ENCODE measurements around the gene SMURF2. TPM values are rescaled to one million over a fixed set of nuclear protein-coding genes. Genes with fewer than 3 reads are reported as not detected.

Gene SMURF2
- total and polyA plus RNA-seq, 2 of the 4 experiments (the other 2 are of a cell fraction) = 131 to 774 TPM

DNA sequence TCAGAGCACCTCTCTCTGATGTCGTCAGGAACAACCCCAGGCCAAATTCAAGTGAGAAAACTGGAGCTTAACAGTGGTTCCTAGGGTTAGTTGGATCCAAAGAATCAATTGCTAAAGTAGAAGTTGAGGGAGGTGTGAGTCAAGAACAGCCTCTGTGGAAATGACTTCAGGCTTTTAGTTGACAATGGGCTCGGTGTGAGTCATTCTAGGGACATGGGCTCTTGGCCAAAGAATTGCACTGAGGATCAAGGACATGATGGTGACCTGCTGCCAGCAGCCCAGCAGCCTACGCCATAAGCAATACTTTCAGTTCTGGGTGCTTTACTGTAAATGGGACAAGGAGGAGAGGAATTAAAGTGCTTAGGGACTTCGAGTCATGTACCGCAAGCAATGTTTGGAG, 32.1 kb upstream of the SMURF2 start:
- H3K18ac ChIP-seq (ENCODE audit: low read depth, low read length) = peak overlapping the region; percentile 61; the same call in 1 of the 2 replicates
- 0 out of 2 replicates have a peak, but pooled peaks have one; percentile 24 for TF ChIP-seq FOS (IDR thresholded peaks at IDR 0.05; ENCODE audit: low read depth, low read length)
- TF ChIP-seq, protein P1, sequence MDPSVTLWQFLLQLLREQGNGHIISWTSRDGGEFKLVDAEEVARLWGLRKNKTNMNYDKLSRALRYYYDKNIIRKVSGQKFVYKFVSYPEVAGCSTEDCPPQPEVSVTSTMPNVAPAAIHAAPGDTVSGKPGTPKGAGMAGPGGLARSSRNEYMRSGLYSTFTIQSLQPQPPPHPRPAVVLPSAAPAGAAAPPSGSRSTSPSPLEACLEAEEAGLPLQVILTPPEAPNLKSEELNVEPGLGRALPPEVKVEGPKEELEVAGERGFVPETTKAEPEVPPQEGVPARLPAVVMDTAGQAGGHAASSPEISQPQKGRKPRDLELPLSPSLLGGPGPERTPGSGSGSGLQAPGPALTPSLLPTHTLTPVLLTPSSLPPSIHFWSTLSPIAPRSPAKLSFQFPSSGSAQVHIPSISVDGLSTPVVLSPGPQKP (IDR thresholded peaks at IDR 0.05; ENCODE audit: borderline replicate concordance, low read depth, low read length) = no peak
- H4K5ac ChIP-seq (ENCODE audit: low read depth, low read length) = peak overlapping the region; percentile 34; the same call in 1 of the 2 replicates
- peak overlapping the region; percentile 67 for H2BK5ac ChIP-seq (ENCODE audit: low read depth, low read length, poor library complexity, severe bottlenecking)
- peak overlapping the region; percentile 70 for H2AK9ac ChIP-seq (replicated peaks; ENCODE audit: low read depth, low read length, poor library complexity)
- no peaks in the 10 kb centered on the region for H3K9me3 ChIP-seq (ENCODE audit: control insufficient read depth, insufficient read depth, low read length)
- H3K4me3 ChIP-seq (ENCODE audit: insufficient read depth, low read depth, low read length) = no peak overlapping the region
- peak overlapping the region; percentile 13 for H2AFZ ChIP-seq (replicated peaks; ENCODE audit: low read length, poor library complexity)
- H3K4me2 ChIP-seq (ENCODE audit: low read depth, low read length) = peak overlapping the region; percentile 10; the same call in 1 of the 2 replicates
- DNase-seq (peak; percentile 67), ATAC-seq (ENCODE audit: low read depth) (peak; percentile 27; the same call in 1 of the 2 replicates)
- intact Hi-C loops (cut with micrococcal nuclease) = no loop called here
- ChIA-PET CTCF (no interaction called here), POLR2A (ENCODE audit: unreplicated experiment) (no interaction called here)
- no peaks in the 10 kb centered on the region for H3K36me3 ChIP-seq (ENCODE audit: control insufficient read depth, insufficient read depth, low read length)
- no TSS peak for BruUV-seq (replicated peaks)
- no peaks in the 10 kb centered on the region for H4K20me1 ChIP-seq (ENCODE audit: insufficient read depth, low read length)
- no CpG with 5 or more reads among the region's 5 CpGs for WGBS, 2 experiments (ENCODE audit: extremely low coverage in 2 of 2, insufficient read length in 1 of 2)
- H2AK5ac ChIP-seq (ENCODE audit: low read depth, low read length) = peak overlapping the region; percentile 59
- H3K9me1 ChIP-seq (ENCODE audit: insufficient read depth, low read length) = peaks cover 5% of the 10 kb centered on the region
- peak overlapping the region; percentile 93 for H2BK120ac ChIP-seq (ENCODE audit: low read depth, low read length)
- peaks cover 13 to 26% of the 10 kb centered on the region in 2 experiments; a peak in 3 of 4 replicates for H3K79me1 ChIP-seq (ENCODE audit: low read depth in 1 of 2, low read length in 2 of 2)
- H3K56ac ChIP-seq (ENCODE audit: extremely low read depth, insufficient read depth, low read length) = no peak overlapping the region
- H3K27ac ChIP-seq (ENCODE audit: insufficient read depth, low read length) = peak overlapping the region; percentile 49; the same call in 1 of the 2 replicates
- peak overlapping the region; percentile 79 for H3K14ac ChIP-seq (replicated peaks; ENCODE audit: low read depth, low read length)
- H3K23ac ChIP-seq (ENCODE audit: low read depth, low read length) = peak overlapping the region; percentile 68; the same call in 1 of the 2 replicates
- no peak overlapping the region for H3K9ac ChIP-seq (ENCODE audit: low read depth, low read length)
- dilution Hi-C loops (cut with HindIII; ENCODE audit: low sequenced_read_pairs, unreplicated experiment) = no loop called here
- H2BK15ac ChIP-seq (ENCODE audit: low read depth, low read length) = peak overlapping the region; percentile 63; the same call in 2 of the 3 replicates
- H4K8ac ChIP-seq (ENCODE audit: low read depth in 2 of 2, low read length in 2 of 2) = peak overlapping the region; percentile 34 to 76; a peak in 3 of 4 replicates
- H3K27me3 ChIP-seq (ENCODE audit: control insufficient read depth, insufficient read depth, low read length) = no peaks in the 10 kb centered on the region
- in situ Hi-C loops (cut with MboI; ENCODE audit: low sequenced_read_pairs) = no loop called here
- H4K91ac ChIP-seq (ENCODE audit: insufficient read depth, low read depth, low read length) = peak overlapping the region; percentile 93
- H3K4me1 ChIP-seq (ENCODE audit: control insufficient read depth, insufficient read depth, low read length) = no peaks in the 10 kb centered on the region; the same call in 1 of the 2 replicates
- peak overlapping the region; percentile 95 for H3K4ac ChIP-seq (ENCODE audit: low read depth, low read length)
- H2BK20ac ChIP-seq (ENCODE audit: low read depth, low read length) = peak overlapping the region; percentile 93

All from IMR-90 (cell line).